IMR-90 (cell line): Measurements from ENCODE around the gene GOLGA8S.

ENCODE experiments used
- CEBPB ChIP-seq: IDR thresholded peaks from 2 replicates; pipeline ENCODE4 v1.6.1; 2012; ENCODE audit warnings: low read depth, low read length, improper control_type of control experiment
- CHD1 ChIP-seq: IDR thresholded peaks from 2 replicates; pipeline ENCODE4 v1.6.1; 2012; ENCODE audit warnings: low read depth, low read length, improper control_type of control experiment
- CTCF ChIP-seq: conservative IDR thresholded peaks from 2 replicates; pipeline ENCODE4 v1.5.1; 2012; ENCODE audit warnings: mild to moderate bottlenecking, low read depth, low read length, improper control_type of control experiment
- MAZ ChIP-seq: IDR thresholded peaks from 2 replicates; pipeline ENCODE4 v1.6.1; 2012; ENCODE audit warnings: low read depth, mild to moderate bottlenecking, low read length, improper control_type of control experiment, moderate library complexity, borderline replicate concordance
- POLR2A ChIP-seq: IDR thresholded peaks from 2 replicates; pipeline ENCODE4 v1.6.1; 2012; ENCODE audit warnings: mild to moderate bottlenecking, low read depth, low read length
- RAD21 ChIP-seq: IDR thresholded peaks from 2 replicates; pipeline ENCODE4 v1.6.1; 2012; ENCODE audit warnings: low read length, improper control_type of control experiment
- RCOR1 ChIP-seq: IDR thresholded peaks from 2 replicates; pipeline ENCODE4 v1.6.1; 2012; ENCODE audit warnings: mild to moderate bottlenecking, low read length, improper control_type of control experiment; ENCODE audit not compliant: insufficient replicate concordance
- SMC3 ChIP-seq: fragments of 150-350 bp; IDR thresholded peaks from 2 replicates; pipeline ENCODE4 v1.6.1; 2016; ENCODE audit warnings: low read depth, mild to moderate bottlenecking, antibody characterized with exemption, low read length, moderate library complexity
- TF ChIP-seq, protein P1 (sequence below): fragments of 150-350 bp; IDR thresholded peaks from 2 replicates; pipeline ENCODE4 v1.6.1; 2017; ENCODE audit warnings: mild to moderate bottlenecking, antibody characterized with exemption, low read length, low read depth

GRCh38 chr15:23384371-23384770 is 29.8 kb downstream of the GOLGA8S start:
- no peak for TF ChIP-seq RAD21
- no peak for TF ChIP-seq CTCF
- TF ChIP-seq POLR2A: no peak
- no peak for TF ChIP-seq MAZ
- no peak for TF ChIP-seq RCOR1
- TF ChIP-seq SMC3: no peak
- TF ChIP-seq, protein P1, sequence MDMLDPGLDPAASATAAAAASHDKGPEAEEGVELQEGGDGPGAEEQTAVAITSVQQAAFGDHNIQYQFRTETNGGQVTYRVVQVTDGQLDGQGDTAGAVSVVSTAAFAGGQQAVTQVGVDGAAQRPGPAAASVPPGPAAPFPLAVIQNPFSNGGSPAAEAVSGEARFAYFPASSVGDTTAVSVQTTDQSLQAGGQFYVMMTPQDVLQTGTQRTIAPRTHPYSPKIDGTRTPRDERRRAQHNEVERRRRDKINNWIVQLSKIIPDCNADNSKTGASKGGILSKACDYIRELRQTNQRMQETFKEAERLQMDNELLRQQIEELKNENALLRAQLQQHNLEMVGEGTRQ: no peak
- TF ChIP-seq CEBPB: no peak
- TF ChIP-seq CHD1: no peak
